Gastroesophageal sphincter (tissue), 4 donors: ENCODE results near the gene CACNA2D3. TPM values are rescaled to one million over a fixed set of nuclear protein-coding genes. Genes with fewer than 3 reads are reported as not detected.

ENCODE experiments used
- ATAC-seq: fragments of 150-250 bp; one replicate; pipeline ENCODE4 v1.9.1; 2016; ENCODE audit warnings: mild to moderate bottlenecking, moderate library complexity
- H3K27ac ChIP-seq, 4 donors: fragments of 200-600 bp; sonication (generic) in 3 of 4; 1 replicate in 3 of 4; 2 replicates in 1 of 4; pipeline ENCODE4 v1.5.1; 2016 to 2019
- H3K27me3 ChIP-seq: fragments of 200-600 bp; sonication (generic); one replicate; pipeline ENCODE4 v1.5.1; 2019
- H3K36me3 ChIP-seq, 2 donors: fragments of 200-600 bp; sonication (generic); one replicate each; pipeline ENCODE4 v1.5.1; 2019; ENCODE audit warnings: control low read depth in 1 of 2
- H3K4me1 ChIP-seq, 3 donors: fragments of 200-600 bp; sonication (generic); 1 replicate in 2 of 3; 2 replicates in 1 of 3; pipeline ENCODE4 v1.5.1; 2016 to 2019; ENCODE audit warnings: control low read depth in 2 of 3
- H3K4me3 ChIP-seq, 2 donors: fragments of 200-600 bp; sonication (generic); one replicate each; pipeline ENCODE4 v1.5.1; 2019; ENCODE audit warnings: mild to moderate bottlenecking in 1 of 2, moderate library complexity in 1 of 2
- H3K9me3 ChIP-seq, 3 donors: fragments of 200-600 bp; sonication (generic); one replicate each; pipeline ENCODE4 v1.5.1; 2017 to 2019; ENCODE audit warnings: control low read depth in 2 of 3
- CTCF ChIP-seq, 4 experiments: fragments of 200-600 bp in 2 of 4; fragments of 450-650 bp in 2 of 4; sonication (generic) in 1 of 4; IDR thresholded peaks; one replicate each; pipeline ENCODE4 v1.5.1; 2017 to 2019; ENCODE audit warnings: antibody characterized with exemption in 4 of 4, mild to moderate bottlenecking in 2 of 4, moderate library complexity in 2 of 4
- EP300 ChIP-seq: sonication (generic); formaldehyde crosslinking; IDR thresholded peaks from one replicate; pipeline ENCODE4 v1.6.1; 2017; ENCODE audit warnings: antibody characterized with exemption, mild to moderate bottlenecking
- POLR2A ChIP-seq, 2 donors: fragments of 450-650 bp; IDR thresholded peaks; one replicate each; pipeline ENCODE4 v1.6.1; 2017; ENCODE audit warnings: antibody characterized with exemption in 2 of 2, mild to moderate bottlenecking in 2 of 2, moderate library complexity in 1 of 2
- POLR2AphosphoS5 ChIP-seq: sonication (generic); formaldehyde crosslinking; IDR thresholded peaks from one replicate; pipeline ENCODE4 v1.6.1; 2017; ENCODE audit warnings: antibody characterized with exemption
- WGBS, 2 donors: methylation state at CpG; one replicate each; pipeline ENCODE4 v1.1.5; 2018; ENCODE audit warnings: low coverage in 1 of 2; 5-methylcytosine and 5-hydroxymethylcytosine counted together
- total RNA-seq, 4 donors: library from RNA; depleted of rRNA; stranded (reverse); fragments of >200 nt; gene quantifications; one replicate each; pipeline ENCODE4 v1.1.0, GENCODE V29; 2016

The CACNA2D3 gene
- total RNA-seq, 4 donors from 2014 or later: 0.94 to 6.5 (median 3.5) TPM

GRCh38 chr3:55000546-55000945 is 878.2 kb downstream of the CACNA2D3 start:
- TF ChIP-seq POLR2AphosphoS5 (no peak), POLR2A (IDR thresholded peaks at IDR 0.05) (no peak), EP300 (no peak), CTCF (IDR thresholded peaks at IDR 0.05) (no peak)
- no peak overlapping the region for H3K4me3 ChIP-seq
- no peaks in the 10 kb centered on the region for H3K36me3 ChIP-seq
- no peaks in the 10 kb centered on the region for H3K9me3 ChIP-seq
- no peak for ATAC-seq
- peaks cover 0 to 4% (median 0%) of the 10 kb centered on the region in 3 donors for H3K4me1 ChIP-seq
- H3K27ac ChIP-seq: no peak overlapping the region
- H3K27me3 ChIP-seq: no peaks in the 10 kb centered on the region

DNA sequence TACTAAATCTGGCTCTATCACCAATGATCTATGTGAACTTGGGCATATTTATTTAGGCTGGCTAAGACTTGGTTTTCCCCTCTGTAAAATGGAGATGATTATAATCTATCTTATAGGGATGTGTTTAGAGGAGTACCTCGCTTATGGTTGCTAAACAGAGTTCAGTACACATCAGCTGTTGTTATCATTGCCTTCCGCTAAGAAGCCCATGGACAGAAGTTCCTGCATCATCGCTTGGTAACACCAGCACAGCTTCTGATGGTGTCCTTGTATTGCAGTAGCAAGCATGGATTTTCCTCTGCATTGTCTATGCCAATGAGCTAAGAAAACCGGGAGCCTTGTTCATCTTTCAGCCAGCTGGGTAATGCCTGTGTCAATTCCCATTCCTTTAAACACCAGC is 878.6 kb downstream of the CACNA2D3 start:
- no peaks in the 10 kb centered on the region for H3K36me3 ChIP-seq
- H3K27ac ChIP-seq: no peak overlapping the region
- no peak for ATAC-seq
- WGBS, 2 donors: 80 to 93% methylated on average over 2 to 4 of the region's 4 CpGs
- H3K4me3 ChIP-seq: no peak overlapping the region
- TF ChIP-seq EP300: no peak
- TF ChIP-seq CTCF (IDR thresholded peaks at IDR 0.05): no peak
- TF ChIP-seq POLR2A (IDR thresholded peaks at IDR 0.05): no peak
- no peak for TF ChIP-seq POLR2AphosphoS5
- H3K4me1 ChIP-seq: peaks cover 0 to 4% (median 0%) of the 10 kb centered on the region in 3 donors
- H3K27me3 ChIP-seq: no peaks in the 10 kb centered on the region
- H3K9me3 ChIP-seq: no peaks in the 10 kb centered on the region

DNA sequence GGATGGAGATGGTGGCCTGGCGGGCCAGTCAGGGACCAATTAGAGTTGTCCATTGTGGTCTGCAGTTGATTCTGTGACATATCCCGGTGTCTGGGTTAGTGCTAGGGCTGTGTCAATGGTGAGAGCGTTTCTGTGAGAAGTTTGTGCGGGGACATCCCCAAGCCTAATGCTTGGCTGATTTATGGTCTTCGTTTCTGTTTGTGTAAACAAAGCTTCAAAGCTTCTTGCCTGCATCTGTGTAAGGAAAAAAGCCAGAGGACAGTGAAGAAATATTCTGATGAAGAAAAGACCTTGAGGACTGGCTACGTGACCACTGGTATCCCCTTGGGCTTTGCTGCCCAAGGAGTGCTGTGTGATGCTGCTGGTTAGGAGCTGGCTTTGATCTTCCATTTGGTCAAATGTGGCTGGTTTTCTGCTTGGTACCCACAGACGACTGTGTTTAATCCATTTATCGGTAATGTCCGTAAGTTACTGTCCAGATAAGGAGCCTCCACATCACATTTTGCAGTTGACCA is 880.1 kb downstream of the CACNA2D3 start:
- Histone ChIP-seq H3K4me3 (no peak overlapping the region), H3K36me3 (no peaks in the 10 kb centered on the region), H3K4me1 (peaks cover 0 to 4% (median 0%) of the 10 kb centered on the region in 3 donors), H3K9me3 (no peaks in the 10 kb centered on the region), H3K27ac (no peak overlapping the region), H3K27me3 (no peaks in the 10 kb centered on the region)
- 75 to 81% methylated on average over 4 to 9 of the region's 9 CpGs for WGBS, 2 donors
- TF ChIP-seq POLR2A (IDR thresholded peaks at IDR 0.05) (no peak), EP300 (no peak), POLR2AphosphoS5 (no peak), CTCF (IDR thresholded peaks at IDR 0.05) (no peak)
- ATAC-seq: no peak

GRCh38 chr3:55006244-55006676 is 883.9 kb downstream of the CACNA2D3 start:
- no peaks in the 10 kb centered on the region for H3K9me3 ChIP-seq
- TF ChIP-seq POLR2AphosphoS5 (no peak), POLR2A (IDR thresholded peaks at IDR 0.05) (no peak), EP300 (no peak), CTCF (IDR thresholded peaks at IDR 0.05) (no peak)
- H3K4me3 ChIP-seq: no peak overlapping the region
- no peak for ATAC-seq
- WGBS, 2 donors: 69 to 86% methylated on average over 8 of the region's 8 CpGs
- H3K27me3 ChIP-seq: no peaks in the 10 kb centered on the region
- H3K36me3 ChIP-seq: no peaks in the 10 kb centered on the region
- H3K27ac ChIP-seq: no peak overlapping the region
- no peaks in the 10 kb centered on the region for H3K4me1 ChIP-seq

DNA sequence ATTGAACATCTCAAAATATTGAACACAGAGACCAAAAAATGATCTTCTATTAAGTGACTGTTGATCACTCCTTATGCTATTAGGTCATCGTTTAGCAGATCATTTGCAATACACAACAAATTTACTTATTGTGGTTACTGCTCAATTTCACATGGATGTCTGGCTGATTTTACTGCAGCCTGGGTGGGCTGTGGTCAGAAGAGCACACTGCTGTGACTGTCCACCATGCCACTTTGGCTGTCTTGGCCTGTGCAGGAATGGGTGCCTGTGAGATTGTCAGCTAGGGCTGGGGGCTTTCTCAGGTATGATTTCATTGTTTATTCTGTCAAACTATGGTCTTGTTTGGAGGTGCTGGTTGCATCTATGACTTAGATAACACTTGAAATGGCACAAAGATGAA is 885.6 kb downstream of the CACNA2D3 start:
- Histone ChIP-seq H3K27me3 (no peaks in the 10 kb centered on the region), H3K4me3 (no peak overlapping the region), H3K27ac (no peak overlapping the region), H3K4me1 (no peaks in the 10 kb centered on the region), H3K9me3 (no peaks in the 10 kb centered on the region), H3K36me3 (no peaks in the 10 kb centered on the region)
- ATAC-seq: no peak
- WGBS, 2 donors: 71 to 90% methylated on average over 1 of the region's 1 CpG
- TF ChIP-seq EP300 (no peak), POLR2AphosphoS5 (no peak), CTCF (IDR thresholded peaks at IDR 0.05) (no peak), POLR2A (IDR thresholded peaks at IDR 0.05) (no peak)
